Transverse colon (tissue), 4 donors: Measurements from ENCODE around the gene KIF16B. TPM values are rescaled to one million over a fixed set of nuclear protein-coding genes. Genes with fewer than 3 reads are reported as not detected.

Experiments used
- DNase-seq: peaks from one replicate; pipeline ENCODE4 v3.0.0-alpha.2; 2019
- H3K27ac ChIP-seq, 4 donors: fragments of 200-600 bp; sonication (generic); 2 replicates each; pipeline ENCODE4 v1.5.1; 2016 to 2018; ENCODE audit warnings: inconsistent platforms in 4 of 4
- H3K27me3 ChIP-seq: fragments of 200-600 bp; sonication (generic); 2 replicates; pipeline ENCODE4 v1.5.1; 2017; ENCODE audit warnings: inconsistent platforms
- H3K36me3 ChIP-seq, 4 donors: fragments of 200-600 bp; sonication (generic); 2 replicates each; pipeline ENCODE4 v1.5.1; 2017 to 2019; ENCODE audit warnings: inconsistent platforms in 4 of 4
- H3K4me1 ChIP-seq, 4 donors: fragments of 200-600 bp; sonication (generic); 2 replicates each; pipeline ENCODE4 v1.5.1; 2017 to 2020; ENCODE audit warnings: inconsistent platforms in 4 of 4
- H3K4me3 ChIP-seq, 4 donors: fragments of 200-600 bp; sonication (generic); 1 replicate in 1 of 4; 2 replicates in 3 of 4; pipeline versions ENCODE4 v1.5.1 to v1.6.1; 2017 to 2019; ENCODE audit warnings: inconsistent platforms in 4 of 4
- H3K9me3 ChIP-seq, 2 donors: fragments of 200-600 bp; sonication (generic); 2 replicates each; pipeline ENCODE4 v1.5.1; 2017 to 2019; ENCODE audit warnings: inconsistent platforms in 2 of 2
- EP300 ChIP-seq: sonication (generic); formaldehyde crosslinking; IDR thresholded peaks from one replicate; pipeline ENCODE4 v1.6.1; 2017; ENCODE audit warnings: antibody characterized with exemption, low read depth
- POLR2A ChIP-seq: fragments of 450-650 bp; IDR thresholded peaks from one replicate; pipeline ENCODE4 v1.6.1; 2016; ENCODE audit warnings: antibody characterized with exemption, mild to moderate bottlenecking, moderate library complexity
- POLR2AphosphoS5 ChIP-seq, 3 donors: sonication (generic); formaldehyde crosslinking; IDR thresholded peaks; one replicate each; pipeline ENCODE4 v1.6.1; 2016; ENCODE audit warnings: antibody characterized with exemption in 3 of 3
- WGBS, 2 donors: methylation state at CpG; one replicate each; pipeline ENCODE4 v1.1.5; 2018; ENCODE audit warnings: low coverage in 1 of 2; 5-methylcytosine and 5-hydroxymethylcytosine counted together
- in situ Hi-C, 4 donors: fragments of 200-750 bp; cut with MboI; loops; one replicate each; pipeline versions ENCODE4 v1.15.0 to v1.15.1; 2017; ENCODE audit warnings: low sequenced_read_pairs in 3 of 4, low pct_ligation_motif_present in 1 of 4, low pct_unique_long_range_greater_than_20kb in 1 of 4
- intact Hi-C: fragments of 100-400 bp; cut with DNase I; formaldehyde crosslinking; loops from one replicate; pipeline ENCODE4 v1.15.1; 2023; ENCODE audit warnings: low total_unique reads
- total RNA-seq, 4 donors: library from RNA; depleted of rRNA; stranded (reverse); fragments of >200 nt; gene quantifications; one replicate each; pipeline ENCODE4 v1.1.0, GENCODE V29; 2016
- TF ChIP-seq, protein P1 (sequence below), 5 experiments: fragments of 200-600 bp in 3 of 5; fragments of 450-650 bp in 2 of 5; sonication (generic) in 3 of 5; IDR thresholded peaks; 1 replicate in 2 of 5; 2 replicates in 3 of 5; pipeline ENCODE4 v1.5.1; 2016 to 2017; ENCODE audit warnings: antibody characterized with exemption in 5 of 5, inconsistent platforms in 3 of 5, mild to moderate bottlenecking in 2 of 5, moderate library complexity in 1 of 5

Gene KIF16B
- total RNA-seq, 4 donors from 2014 or later, result 82.7 to 154 (median 90.1) TPM

- in situ Hi-C loops (no loop called here), intact Hi-C loops (loop anchor here (5.0 kb wide), 1 partner anchor 1107 kb away; no protein-coding TSS in a partner anchor)
- Histone ChIP-seq H3K9me3 (no peaks in the 10 kb centered on the region), H3K4me1 (no peaks in the 10 kb centered on the region), H3K27ac (no peak overlapping the region), H3K36me3 (peaks cover 0 to 16% (median 6%) of the 10 kb centered on the region in 4 donors), H3K4me3 (no peak overlapping the region), H3K27me3 (no peaks in the 10 kb centered on the region)
- TF ChIP-seq POLR2A, result no peak
- TF ChIP-seq, protein P1, sequence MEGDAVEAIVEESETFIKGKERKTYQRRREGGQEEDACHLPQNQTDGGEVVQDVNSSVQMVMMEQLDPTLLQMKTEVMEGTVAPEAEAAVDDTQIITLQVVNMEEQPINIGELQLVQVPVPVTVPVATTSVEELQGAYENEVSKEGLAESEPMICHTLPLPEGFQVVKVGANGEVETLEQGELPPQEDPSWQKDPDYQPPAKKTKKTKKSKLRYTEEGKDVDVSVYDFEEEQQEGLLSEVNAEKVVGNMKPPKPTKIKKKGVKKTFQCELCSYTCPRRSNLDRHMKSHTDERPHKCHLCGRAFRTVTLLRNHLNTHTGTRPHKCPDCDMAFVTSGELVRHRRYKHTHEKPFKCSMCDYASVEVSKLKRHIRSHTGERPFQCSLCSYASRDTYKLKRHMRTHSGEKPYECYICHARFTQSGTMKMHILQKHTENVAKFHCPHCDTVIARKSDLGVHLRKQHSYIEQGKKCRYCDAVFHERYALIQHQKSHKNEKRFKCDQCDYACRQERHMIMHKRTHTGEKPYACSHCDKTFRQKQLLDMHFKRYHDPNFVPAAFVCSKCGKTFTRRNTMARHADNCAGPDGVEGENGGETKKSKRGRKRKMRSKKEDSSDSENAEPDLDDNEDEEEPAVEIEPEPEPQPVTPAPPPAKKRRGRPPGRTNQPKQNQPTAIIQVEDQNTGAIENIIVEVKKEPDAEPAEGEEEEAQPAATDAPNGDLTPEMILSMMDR (IDR thresholded peaks at IDR 0.05), result no peak
- TF ChIP-seq EP300, result no peak
- TF ChIP-seq POLR2AphosphoS5 (IDR thresholded peaks at IDR 0.05), result no peak
- no peak for DNase-seq
- WGBS, 2 donors, result 90 to 100% methylated on average over 1 of the region's 1 CpG
Observed at GRCh38 chr20:16369441-16369840, 203.8 kb downstream of the KIF16B start.

DNA sequence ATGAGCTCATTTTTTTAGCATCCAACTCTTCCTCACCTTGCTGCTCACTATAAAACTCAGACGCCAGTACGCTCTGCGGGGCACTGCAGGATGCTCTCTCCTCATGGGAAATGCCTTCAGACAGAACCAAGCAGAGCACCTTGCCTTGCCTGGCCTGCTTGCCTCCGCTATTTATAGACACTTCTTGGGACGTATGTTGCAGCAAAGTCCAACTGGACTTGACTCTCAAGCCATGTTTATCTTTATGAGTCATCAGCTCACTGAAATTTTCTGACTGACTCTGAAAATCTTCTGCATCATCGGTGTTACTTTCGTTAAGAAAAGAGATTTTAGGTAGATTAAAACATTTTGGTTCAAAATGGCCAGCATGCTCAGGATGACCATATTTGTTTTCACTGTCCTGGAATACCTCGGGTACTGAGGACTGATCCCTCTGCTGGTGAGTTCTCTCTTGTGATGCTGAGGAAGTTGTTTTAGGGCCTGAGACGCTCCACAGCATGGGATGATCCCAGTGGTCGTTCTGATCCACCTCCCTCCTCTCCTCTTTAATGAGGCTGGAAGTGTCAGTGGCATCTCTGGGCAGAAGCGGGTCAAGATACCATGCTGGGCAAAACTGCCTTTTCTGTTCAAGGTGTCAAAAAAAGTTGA is 204.5 kb downstream of the KIF16B start:
- no peak overlapping the region for H3K27ac ChIP-seq
- WGBS, 2 donors, result 80 to 83% methylated on average over 3 to 11 of the region's 11 CpGs

DNA sequence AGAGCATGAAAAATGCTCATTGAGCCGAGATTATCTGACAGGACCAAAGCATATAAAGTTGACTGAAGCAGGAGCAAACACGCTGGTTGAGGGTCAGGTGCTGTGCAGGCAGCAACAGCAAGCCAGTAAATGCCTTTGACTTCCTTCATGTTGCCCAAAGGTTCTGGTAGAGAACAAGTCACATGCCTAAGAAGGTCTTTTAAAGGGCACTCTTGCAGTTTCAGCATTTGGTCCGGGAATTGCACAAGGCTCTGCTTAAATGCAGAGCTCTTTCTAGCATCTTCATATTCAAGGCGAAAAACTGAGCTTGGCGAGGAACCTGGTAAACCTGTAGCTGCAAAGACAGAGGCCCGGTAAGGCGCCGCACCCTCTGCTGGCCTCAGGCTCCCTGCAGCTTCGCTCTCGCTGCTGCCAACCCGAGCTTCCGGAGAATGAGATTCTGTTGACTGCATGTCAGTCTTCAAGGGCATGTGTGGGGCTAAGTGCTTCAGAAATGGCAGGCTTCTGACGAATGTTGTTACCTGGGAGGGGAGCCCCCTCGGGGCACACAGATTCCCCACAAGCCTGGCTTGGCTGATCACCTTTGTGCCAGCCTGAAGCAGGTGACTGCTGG is 205.2 kb downstream of the KIF16B start:
- 96 to 100% methylated on average over 1 to 14 of the region's 14 CpGs for WGBS, 2 donors
- in situ Hi-C loops, result no loop called here
- intact Hi-C loops, result loop anchor here (5.0 kb wide), 1 partner anchor 1106 kb away; no protein-coding TSS in a partner anchor
- DNase-seq, result no peak
- H3K9me3 ChIP-seq, result no peaks in the 10 kb centered on the region
- H3K4me3 ChIP-seq, result no peak overlapping the region
- no peak for TF ChIP-seq POLR2A
- no peak for TF ChIP-seq EP300
- TF ChIP-seq, protein P1 (IDR thresholded peaks at IDR 0.05), result no peak
- TF ChIP-seq POLR2AphosphoS5 (IDR thresholded peaks at IDR 0.05), result no peak
- H3K27me3 ChIP-seq, result no peaks in the 10 kb centered on the region
- no peak overlapping the region for H3K27ac ChIP-seq
- H3K4me1 ChIP-seq, result no peaks in the 10 kb centered on the region
- H3K36me3 ChIP-seq, result peaks cover 0 to 16% (median 5%) of the 10 kb centered on the region in 4 donors

More for the DNA sequence above, 204.5 kb downstream of the KIF16B start:
- Histone ChIP-seq H3K9me3 (no peaks in the 10 kb centered on the region), H3K27me3 (no peaks in the 10 kb centered on the region), H3K4me3 (no peak overlapping the region), H3K4me1 (no peaks in the 10 kb centered on the region), H3K36me3 (peaks cover 0 to 16% (median 5%) of the 10 kb centered on the region in 4 donors)
- no peak for DNase-seq
- intact Hi-C loops, result loop anchor here (5.0 kb wide), 1 partner anchor 1106 kb away; no protein-coding TSS in a partner anchor
- in situ Hi-C loops, result no loop called here
- TF ChIP-seq POLR2A (no peak), POLR2AphosphoS5 (IDR thresholded peaks at IDR 0.05) (no peak)
- TF ChIP-seq, protein P1 (IDR thresholded peaks at IDR 0.05), result no peak

DNA sequence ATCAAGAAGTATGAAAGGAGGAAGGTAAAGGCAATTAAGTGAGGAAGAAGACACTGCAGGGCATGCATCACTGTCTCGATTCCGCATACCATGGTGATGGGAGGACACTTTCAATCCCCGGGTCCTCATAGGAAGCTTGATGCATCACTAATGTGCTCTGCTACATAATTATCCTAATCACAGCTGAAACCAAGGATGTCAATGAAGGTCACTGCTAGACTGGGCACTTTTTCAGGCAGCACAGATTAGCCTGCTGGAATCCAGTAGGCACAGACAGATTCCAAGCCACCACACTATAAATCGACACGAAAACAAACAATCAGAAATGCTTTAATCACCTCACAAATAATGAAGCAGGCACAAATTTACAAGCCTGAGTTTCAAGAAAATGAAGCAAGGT is 206.7 kb downstream of the KIF16B start:
- in situ Hi-C loops, result no loop called here
- no peak overlapping the region for H3K27ac ChIP-seq

More for the DNA sequence above, 206.7 kb downstream of the KIF16B start:
- WGBS, 2 donors, result 92 to 95% methylated on average over 5 of the region's 5 CpGs
- Histone ChIP-seq H3K36me3 (peaks cover 0 to 16% (median 5%) of the 10 kb centered on the region in 4 donors), H3K27me3 (no peaks in the 10 kb centered on the region), H3K4me3 (no peak overlapping the region), H3K4me1 (no peaks in the 10 kb centered on the region), H3K9me3 (no peaks in the 10 kb centered on the region)
- no peak for DNase-seq
- intact Hi-C loops, result loop anchor here (5.0 kb wide), 1 partner anchor 1104 kb away; no protein-coding TSS in a partner anchor
- no peak for TF ChIP-seq EP300
- TF ChIP-seq, protein P1 (IDR thresholded peaks at IDR 0.05), result no peak
- TF ChIP-seq POLR2AphosphoS5 (IDR thresholded peaks at IDR 0.05), result no peak
- no peak for TF ChIP-seq POLR2A
